Lung microvascular endothelial cell (primary cell): ENCODE measurements around the gene STPG1. TPM values are rescaled to one million over a fixed set of nuclear protein-coding genes. Genes with fewer than 3 reads are reported as not detected.
A peak's percentile ranks its signal among the peaks of the same experiment; 100 is the strongest.

Experiments
- DNase-seq, 2 donors: peaks; one replicate each; pipeline versions ENCODE4 v3.0.0 to v3.0.0-alpha.2; 2010; ENCODE audit warnings: low read depth in 2 of 2
- total RNA-seq: library from RNA; depleted of rRNA; stranded (reverse); fragments of >200 nt; gene quantifications from 2 replicates; pipeline ENCODE4 v1.2.1, GENCODE V29; 2014

Gene STPG1
- total RNA-seq, 1 donor from 2014 or later: 2.0 TPM

DNA sequence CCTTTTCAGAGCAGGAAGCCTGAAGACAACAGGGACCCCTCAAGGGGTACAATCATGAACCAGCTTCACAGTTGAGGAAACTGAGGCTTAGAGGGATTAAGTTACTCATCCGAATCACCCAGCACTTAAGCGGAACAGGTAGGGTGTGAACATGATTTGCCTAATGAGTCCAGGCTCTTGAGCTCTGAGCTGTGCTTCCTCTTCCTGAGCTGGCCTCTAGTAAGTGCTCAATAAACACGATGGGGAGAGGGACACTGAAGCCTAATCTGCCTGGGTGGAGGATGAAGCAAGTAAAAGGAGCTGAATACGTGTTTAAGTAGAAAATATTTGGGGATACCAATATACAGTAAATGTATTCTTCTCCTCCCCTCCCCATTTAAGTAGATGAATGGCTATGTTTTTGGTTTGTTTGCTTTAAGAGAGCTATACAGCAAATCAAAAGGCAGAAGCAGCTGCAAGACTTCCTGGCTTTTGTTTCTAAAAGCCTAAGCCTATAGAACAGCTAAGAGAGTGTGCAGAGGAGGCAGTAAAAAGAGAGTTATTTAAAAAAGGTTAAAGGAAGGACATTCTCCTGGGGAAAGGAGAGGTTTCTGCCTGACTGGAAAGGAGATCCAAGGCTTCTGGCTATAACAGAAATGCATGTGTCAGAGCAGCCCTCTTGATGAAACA, 20.5 kb downstream of the STPG1 start:
- DNase-seq: no peak

- no peak for DNase-seq
Measured at GRCh38 chr1:24392604-24392946, 21.0 kb downstream of the STPG1 start.

DNA sequence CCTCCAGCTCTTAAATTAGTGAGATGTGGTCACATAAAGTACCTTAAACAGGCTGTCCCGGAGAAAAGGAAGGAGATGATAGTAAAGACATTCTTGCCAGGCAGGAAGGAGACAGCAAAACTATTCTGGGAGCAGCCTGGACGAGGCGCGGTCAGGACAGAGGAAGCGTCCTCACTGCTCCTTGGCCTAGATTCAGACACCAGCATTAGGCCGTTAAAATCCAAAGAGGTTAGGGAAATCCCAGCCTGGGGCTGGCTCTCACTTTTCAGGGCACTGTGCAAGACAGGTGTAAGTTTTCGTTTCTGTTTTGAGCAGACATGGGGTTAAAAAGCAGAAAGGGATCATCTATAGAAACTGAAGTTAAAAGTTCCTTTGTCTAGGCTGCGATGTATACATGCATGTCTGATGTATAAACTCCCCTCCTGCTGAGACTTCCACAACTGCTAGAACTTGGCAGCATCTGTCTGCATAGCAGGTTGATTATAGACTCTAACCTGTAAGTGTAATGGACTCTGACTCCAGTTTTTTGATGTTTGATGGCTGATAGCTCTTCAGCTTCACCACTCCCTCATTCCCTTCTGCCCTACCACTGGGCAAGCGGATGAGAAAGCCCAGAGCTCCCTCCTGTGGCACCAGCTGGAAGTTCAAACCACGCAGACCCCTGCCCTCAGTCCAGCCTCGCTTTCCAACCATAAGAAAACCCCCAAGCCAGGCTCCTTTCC, 21.5 kb downstream of the STPG1 start:
- DNase-seq: peak; percentile 65 to 84

DNA sequence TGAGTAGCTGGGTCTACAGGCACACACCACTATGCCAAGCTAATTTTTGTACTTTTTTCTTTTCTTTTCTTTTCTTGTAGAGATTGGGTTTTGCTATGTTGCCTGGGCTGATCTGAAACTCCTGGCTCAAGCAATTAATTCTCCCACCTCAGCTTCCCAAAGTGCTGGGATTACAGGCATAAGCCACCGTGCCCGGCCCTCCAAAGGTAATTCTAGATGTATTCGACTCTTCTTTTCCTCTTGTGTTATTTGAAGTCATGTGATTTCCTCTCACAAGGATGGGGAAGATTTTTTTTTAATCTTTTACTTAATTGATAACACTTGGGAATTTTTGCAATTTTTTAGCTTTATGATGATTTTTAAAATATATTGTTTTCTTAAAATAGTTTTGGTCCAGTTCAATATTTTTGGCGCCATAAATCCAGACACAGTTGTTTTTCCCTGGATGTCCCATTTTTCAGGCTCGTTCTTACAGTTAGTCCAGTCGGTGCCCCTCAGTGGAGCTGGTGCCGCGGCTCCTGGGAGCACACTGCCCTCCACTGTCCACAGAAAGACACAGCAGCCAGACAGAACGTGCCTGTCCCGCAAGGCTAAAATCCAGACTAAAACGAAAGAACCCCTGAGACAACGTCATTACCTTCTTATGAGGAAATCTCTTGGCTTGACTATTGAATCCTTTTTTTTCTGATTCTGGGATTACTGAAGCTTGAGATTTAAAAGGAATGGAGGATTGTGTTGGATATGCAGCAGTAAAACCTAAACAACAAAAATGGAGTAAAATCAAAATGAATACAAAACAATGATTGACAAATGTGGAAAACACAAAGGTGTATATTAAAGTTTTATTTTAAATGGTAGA, 22.4 kb downstream of the STPG1 start:
- DNase-seq: peak; percentile 91 to 92

DNA sequence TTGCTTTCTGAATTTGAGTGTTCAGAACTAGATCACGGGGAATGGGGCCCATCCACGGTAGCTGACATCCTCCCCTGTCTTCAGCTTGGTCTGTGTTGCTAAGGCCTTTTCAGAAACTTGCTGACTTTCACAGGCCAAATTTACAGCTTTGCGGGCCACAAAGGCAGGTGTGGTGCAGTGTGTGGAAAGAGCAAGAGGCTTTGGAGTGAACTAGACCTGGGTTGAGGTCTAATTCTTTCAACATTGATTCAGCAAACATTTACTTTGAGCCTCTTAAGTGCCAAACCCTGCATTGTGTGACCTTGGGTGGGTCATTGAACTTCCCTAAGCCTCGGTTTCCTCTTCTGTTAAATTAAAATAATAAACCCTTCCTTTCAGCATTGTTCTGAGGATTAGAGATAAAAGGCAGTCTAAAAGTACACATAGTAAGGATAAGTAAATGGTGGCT, 24.3 kb downstream of the STPG1 start:
- no peak for DNase-seq

DNA sequence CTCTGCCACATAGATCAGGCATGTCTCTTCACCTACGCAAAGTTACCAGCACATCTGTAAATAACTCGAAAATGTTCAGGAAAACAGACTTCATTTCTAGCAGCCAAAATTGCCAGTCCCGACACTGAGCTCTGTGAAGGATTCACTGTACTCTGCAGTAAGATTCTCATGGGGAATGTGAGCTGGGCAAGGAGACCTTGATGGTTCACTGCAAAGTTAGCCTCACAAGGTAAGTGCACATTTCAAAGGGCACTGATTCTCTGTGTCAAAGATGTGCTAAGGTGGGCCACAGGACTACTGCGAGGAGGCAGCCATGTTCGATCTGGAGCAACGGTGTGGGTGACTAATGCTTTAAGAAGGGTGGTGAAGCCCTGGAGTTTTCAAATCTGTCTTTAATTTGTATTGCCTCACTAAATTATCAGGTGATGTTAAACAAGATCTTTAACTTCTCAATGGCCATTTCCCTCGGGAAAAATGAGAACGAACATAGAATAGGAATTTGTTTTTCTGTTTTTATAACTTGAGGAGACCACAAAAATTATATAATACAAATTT, 25.2 kb downstream of the STPG1 start:
- DNase-seq: no peak

DNA sequence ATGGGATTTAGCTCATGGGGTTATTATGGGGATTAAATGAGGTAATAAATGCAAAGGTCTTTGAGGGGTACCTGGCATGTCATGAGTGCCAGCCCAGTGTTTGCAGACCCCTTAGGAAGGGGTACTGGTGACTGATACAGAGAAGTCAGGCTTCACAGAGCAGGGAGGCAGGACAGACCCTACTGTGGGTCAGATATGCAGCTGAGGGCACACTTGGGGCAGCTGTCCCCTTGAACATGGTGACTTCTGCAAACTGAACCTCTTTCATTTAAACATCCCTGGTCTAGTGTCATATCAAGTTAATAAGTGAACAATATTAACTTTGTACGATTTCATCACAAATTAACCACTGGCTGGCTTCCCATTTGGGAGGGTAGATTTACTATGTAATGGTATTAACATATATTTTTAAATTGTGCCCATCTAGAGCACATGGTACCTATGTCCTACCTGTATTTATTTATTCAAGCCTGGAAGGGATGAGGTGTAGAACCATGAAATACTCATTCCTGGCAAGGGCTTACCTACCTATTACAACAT, 25.9 kb downstream of the STPG1 start:
- no peak for DNase-seq

DNA sequence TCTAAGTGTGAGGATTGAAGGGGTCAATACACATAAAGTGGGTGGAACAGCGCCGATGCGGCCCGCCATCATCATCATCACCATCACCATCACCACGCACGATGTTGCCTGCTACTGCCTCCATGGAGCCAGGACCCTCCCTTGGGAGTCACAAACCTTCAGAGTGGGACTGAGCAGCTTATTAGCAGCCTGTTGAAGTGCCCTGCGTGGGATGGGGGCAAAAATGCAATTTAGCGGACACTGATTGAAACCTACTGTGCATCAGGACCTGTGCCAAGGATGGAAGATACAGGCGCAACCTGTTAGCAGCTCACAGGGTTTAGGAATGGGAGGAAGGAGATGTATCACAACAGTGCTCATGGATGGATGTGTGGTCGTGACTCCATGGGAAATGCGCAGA, 26.7 kb downstream of the STPG1 start:
- no peak for DNase-seq

DNA sequence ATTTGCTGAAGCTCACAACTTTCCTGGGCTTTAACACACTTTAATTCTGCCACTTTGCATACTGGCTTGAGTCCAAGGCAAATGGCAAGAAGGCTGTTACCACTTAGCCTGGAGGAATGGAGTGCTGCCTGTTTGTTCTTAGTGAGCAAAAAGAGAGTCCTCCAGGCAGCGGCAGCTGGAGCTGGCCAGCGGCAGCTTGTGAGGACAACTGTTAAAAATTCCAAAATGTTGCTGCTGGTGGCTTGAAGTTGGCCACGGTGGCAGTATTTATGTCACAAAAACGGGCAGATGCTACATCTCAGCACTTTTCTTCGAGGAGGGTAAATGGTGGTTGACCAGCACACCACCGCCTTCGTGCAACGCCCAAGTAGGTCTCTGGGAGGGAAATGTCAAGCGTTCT, 27.3 kb downstream of the STPG1 start:
- no peak for DNase-seq

- peak in 1 of 2 donors; percentile 22 for DNase-seq
Measured at GRCh38 chr1:24385160-24385940, 28.2 kb downstream of the STPG1 start.

DNA sequence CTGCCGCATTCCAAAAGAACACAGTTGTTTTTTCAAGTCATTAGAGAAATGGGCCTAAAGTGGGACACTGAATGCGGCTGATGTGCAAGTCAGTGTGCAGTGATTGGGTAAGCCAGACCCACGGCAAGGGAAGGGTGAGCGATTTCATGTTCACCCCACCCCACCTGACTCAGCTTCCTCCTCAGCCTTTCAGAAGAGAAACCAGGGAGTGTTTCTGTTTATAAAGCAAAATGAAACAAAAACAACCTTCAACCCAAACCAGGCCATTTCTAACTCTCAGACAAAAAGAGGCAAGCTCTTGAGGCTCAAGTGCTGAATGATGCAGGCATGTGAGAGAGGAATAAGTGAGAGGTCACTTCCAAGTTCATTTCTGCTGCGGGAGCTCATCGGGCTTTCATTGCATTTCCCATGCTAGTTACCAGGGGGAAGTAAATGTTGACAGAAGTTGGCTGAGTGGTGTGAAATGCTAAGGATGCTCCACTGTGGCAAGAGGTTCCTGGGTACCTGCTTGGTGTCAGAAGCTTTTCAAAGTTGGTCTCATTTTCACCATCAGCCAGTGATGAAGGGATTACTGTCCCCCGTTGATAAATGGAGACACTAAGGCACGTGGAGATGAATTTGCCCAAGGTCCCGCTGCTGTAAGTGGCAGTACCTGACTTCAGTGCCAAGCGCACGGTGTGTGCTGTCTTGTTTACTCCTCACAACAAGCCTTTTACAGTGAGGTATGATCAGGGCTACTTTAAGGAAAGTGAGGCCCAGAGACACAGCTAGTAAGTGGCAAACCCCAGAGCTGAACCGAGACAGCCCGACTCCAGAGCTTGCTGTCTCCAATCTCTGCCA, 29.1 kb downstream of the STPG1 start:
- DNase-seq: peak; percentile 45 to 90

- no peak for DNase-seq
Measured at GRCh38 chr1:24383381-24383940, 30.1 kb downstream of the STPG1 start.

- DNase-seq: no peak
Measured at GRCh38 chr1:24382165-24382577, 31.4 kb downstream of the STPG1 start.

DNA sequence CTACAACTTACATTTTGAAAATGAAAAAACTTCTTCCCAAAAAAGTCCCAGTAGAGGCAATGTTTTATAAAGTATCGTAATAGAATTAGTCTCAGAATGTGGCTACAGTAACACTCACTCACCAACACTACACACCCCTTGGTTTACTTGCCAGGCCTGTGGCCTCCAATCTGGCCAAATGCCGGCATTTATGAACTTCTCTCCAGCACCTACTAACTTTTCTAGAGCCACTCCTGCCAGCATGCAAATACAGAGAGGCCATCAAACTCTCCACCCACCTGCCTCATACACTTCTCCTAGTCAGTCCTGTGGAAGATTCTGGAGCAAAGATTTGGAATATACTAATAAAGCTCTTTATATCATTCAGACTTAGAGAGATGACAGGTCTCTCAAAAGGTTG, 32.3 kb downstream of the STPG1 start:
- DNase-seq: no peak

DNA sequence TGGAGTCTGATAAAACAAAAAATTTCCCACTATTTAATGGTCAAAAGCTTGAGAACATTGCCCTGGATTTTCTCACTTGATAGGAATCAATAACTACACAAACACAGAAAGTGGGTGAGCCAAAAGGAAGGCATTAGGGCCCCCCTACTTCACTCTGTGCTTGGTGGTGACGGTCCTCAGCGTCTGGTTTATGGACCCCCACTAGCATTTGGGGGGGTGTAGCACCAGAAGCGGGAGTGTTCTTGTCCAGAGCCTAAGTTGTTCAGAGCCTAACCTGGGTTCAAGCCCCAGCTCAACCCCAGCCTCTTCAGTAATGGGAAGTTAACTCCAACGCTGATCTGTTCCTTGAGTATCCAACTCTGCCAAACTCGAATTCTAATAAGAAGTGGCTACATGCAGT, 33.1 kb downstream of the STPG1 start:
- no peak for DNase-seq

DNA sequence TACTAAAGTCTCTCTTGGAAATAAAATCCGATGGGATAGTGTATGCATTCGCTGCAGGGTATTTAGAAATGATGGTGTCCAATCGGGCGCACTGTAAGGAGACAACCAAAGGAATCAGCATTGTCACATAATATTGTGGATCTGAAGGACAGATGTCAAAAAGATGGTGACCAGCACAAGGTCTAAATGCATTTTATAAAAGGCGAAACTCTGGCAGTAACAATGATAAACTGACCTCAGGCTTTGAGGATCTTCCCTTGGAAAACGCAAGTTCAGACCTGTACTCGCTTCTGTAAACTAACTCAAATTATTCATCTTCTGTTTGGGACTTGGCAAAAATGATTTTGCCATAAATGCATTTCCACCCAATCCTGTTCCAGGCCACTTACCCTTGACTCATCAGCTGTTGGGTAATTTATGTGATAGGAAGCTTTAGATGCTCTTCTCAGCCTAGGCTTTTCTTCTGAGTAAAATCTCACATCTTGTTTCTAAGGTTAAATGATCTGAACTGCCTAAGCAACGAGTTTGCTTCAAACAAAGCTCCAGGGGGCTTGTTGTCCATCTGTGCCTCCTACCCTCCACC, 33.8 kb downstream of the STPG1 start:
- DNase-seq: no peak

DNA sequence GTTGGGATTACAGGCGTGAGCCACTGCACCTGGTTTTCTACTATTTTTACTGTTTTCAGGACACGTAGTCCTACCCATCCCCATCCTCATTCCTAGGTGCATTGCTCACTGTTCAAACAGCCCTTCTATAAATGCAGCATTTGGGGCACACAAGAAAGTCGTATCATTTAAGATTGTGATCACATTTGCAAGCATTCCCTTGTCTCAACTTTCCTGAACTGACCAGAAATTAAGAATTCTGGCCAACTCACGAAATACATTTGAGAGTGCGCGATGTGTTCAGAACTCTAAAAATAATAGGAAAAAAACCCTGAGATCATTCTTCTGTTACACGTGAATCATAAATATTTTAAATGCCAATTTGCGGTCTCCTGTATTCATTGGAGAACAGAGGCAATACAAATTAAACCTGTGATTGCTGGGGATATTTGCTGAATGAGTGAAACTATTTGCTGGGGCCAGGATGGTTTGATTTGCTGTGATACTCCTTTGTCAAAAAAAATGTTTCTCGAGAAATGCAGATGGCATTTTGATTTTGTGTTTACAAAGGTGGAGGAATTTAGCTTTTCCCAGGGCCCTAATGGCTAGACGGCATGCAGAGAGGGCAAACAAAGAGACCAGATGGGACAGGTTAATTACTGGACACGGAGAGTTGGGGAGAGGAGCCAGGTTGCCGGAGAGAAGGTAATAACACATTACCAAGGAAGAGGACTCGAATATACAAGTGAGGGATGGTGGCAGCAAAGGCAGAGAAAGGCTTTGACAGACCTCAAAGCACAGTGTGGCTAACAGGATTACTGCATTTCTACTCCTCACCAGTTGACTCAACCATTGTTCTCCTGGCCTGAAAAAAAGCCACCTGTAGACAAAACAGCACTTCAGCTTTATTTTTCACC, 38.4 kb downstream of the STPG1 start:
- DNase-seq: no peak

- DNase-seq: no peak
Measured at GRCh38 chr1:24373710-24374109, 39.9 kb downstream of the STPG1 start.
